GM12872 (cell line): ENCODE results near the gene AIRE.

Experiments
- CTCF ChIP-seq: IDR thresholded peaks from 3 replicates; pipeline ENCODE4 v1.5.1; 2011; ENCODE audit warnings: low read depth, mild to moderate bottlenecking, low read length, moderate library complexity; ENCODE audit not compliant: insufficient read depth

The AIRE gene

GRCh38 chr21:44313451-44313850 is 27.8 kb downstream of the AIRE start:
- no peak for TF ChIP-seq CTCF

- TF ChIP-seq CTCF, result no peak
Observed at GRCh38 chr21:44314128-44314527, 28.5 kb downstream of the AIRE start.

- TF ChIP-seq CTCF, result no peak
Observed at GRCh38 chr21:44314561-44314960, 28.9 kb downstream of the AIRE start.

- TF ChIP-seq CTCF, result no peak
Observed at GRCh38 chr21:44315691-44316203, 30.1 kb downstream of the AIRE start.

GRCh38 chr21:44316277-44316900 is 30.7 kb downstream of the AIRE start:
- no peak for TF ChIP-seq CTCF

GRCh38 chr21:44317241-44317782 is 31.6 kb downstream of the AIRE start:
- TF ChIP-seq CTCF, result no peak

- no peak for TF ChIP-seq CTCF
Observed at GRCh38 chr21:44317871-44318270, 32.2 kb downstream of the AIRE start.
